SKM-1 treated with dmso at 0.1 percent for 144 hours (cell line): ENCODE results near the gene DDX39B.

Experiments used
- DNase-seq: peaks from one replicate; lab custom pipeline; 2025; ENCODE audit not compliant: unreplicated experiment; lab: John Stamatoyannopoulos, UW

Gene DDX39B

DNA sequence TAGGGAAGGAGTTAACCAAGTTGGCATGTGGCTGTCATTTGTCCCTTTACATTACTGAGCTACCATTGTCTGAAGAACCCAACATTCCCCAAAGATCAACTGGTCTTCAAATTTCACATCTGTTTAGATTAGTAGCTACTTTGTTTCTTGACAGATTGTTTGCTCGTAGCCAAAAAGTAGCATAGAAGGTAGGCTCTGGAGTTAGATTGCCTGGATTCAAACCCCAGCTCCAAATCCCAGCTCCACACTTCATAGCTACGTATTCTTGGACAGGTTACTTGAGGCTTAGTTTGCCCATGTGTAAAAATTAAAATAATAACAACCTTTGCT is 6.7 kb upstream of the DDX39B start:
- DNase-seq, result no peak

DNA sequence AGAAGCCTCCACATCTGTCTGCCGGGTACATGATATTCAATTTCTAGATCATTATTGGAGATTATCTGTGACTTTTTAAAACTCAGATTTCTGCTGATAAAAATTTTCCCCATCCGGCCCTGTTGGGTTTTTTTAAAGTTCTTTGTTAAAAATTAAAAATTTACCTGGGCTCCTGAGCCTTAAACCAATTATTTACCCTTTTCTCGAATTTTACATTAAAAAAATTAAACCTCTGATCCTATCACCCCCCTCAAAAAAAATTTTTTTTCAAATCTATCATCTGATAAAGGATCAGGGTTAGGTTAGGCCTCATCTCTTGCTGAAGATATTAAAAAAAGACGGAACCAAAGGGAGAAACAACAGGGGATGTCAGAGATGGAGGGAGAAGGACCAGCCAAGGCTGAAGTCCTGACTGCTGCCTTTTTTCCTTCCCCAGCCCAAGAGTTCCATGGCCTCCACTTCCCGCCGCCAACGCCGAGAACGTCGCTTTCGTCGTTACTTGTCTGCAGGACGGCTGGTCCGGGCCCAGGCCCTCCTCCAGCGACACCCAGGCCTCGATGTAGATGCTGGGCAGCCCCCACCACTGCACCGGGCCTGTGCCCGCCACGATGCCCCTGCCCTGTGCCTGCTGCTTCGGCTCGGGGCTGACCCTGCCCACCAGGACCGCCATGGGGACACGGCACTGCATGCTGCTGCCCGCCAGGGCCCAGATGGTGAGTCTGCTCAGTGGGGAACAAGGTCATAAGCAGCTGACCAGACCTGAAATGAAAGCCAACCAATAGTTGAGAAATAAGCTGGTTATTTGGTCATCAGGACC is 6.1 kb upstream of the DDX39B start:
- no peak for DNase-seq

DNA sequence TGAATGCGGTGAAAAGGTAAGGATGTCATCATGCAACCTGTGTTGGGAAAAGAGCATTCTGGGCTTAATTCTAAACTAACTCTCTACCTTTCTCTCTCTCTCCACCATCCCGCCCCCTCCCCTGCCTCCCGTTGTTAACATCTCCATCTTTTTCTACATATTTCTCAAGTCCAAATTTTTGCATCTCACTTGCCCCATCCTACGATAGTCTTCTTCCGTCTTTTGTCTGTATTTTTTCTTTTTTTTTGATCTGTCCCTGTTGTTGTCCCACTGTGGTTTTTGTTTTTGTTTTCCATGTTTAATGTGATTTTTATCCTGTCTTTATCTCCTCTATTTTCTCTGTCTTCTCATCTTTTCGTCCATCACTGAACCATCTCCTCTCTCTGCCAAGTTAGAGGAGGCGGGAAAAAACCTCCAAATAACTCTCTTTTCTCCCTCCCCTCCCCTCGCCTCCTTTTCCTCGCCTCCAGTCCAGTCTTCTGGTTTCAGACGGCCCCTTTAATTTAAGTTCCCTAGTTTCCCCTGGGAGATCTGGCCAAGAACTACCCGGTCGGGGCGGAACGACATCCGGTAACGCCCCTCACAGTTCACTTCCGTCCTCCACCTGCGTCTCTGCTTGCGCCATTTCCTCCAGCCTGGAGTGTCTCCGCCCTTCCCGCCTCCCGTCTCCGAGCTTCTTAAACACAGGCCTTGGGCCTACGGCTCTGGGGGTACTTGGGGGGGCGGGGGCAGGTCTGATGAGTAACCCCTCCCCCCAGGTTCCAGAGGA is 5.3 kb upstream of the DDX39B start, which contains the start of gene NFKBIL1:
Gene NFKBIL1 (plus strand): TSS at position 651 of the 769 bp plus-strand sequence. CDS start 87 bp downstream, at position 738.
- DNase-seq, result peak; percentile 98

DNA sequence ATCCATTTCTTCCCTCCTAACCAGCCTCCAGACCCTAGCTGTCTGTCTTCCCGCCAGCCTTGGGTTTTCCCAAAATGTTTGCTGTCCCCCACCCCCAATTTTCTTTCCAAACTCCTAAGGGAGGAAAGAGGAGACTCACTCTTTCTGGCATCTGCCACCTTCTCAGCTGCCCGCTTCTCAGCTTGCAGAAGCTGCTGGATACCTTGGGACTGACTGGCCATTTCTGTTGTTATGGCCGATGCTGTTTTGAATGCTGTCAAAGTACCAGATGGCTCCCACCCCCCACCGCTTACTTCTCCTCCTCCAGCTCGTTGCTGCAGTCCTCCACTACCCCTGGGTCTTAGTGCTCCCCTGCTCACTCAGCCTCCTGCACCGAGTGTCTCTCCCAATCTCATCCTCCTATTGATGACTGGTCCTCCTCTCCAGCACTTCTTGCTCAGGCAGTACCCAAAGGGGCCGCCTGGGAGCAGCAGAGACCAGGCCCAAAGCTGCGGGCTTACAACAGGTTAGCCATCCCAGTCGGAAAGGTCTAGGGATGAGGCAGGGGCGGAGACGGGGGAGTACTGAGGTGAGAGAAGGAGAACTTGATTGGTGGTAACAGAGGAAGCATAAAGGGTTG is 4.6 kb upstream of the DDX39B start, which contains the start of gene ATP6V1G2:
Gene ATP6V1G2 (minus strand): TSS at position 270 of the 619 bp plus-strand sequence. CDS start 49 bp downstream, at position 221.
- DNase-seq, result peak; percentile 77

DNA sequence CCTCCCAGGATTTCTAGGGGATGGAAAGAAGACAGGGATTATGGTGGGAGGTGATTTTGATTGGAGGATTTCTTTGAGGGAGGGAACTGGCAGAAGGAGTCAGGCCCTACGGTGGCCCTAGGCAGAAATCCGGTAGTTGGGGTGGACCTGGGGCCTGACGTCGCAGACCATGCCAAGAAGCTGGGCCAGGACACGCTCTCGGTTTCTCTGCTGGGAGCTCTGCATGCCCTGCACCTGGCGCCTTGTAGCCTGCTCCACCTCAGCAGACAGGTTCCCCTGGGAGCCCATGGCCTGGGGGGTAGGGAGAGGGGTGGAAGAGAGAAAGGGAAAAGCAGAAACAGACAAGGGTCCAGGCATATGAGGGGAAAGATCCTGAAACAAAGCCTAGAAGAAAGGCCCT is 3.5 kb upstream of the DDX39B start:
- no peak for DNase-seq

DNA sequence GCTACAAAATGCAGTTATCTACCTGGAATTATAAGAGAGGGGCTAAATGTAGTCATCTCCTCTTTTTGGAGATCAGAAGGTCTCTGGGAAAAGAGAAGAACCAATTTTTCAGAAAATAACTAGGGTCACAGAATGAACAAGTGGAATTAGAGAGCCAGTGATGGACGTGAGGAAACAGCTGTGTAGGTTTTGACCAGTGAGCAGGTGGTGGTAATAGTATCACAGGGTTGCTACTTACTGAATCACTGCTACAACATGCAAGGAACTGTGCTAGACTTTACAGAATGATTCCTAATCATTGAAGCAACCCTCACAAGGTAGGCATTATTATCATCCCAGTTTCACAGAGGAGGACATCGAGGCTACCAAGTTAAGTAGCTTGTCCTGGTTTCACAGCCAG is 2.9 kb upstream of the DDX39B start:
- no peak for DNase-seq

DNA sequence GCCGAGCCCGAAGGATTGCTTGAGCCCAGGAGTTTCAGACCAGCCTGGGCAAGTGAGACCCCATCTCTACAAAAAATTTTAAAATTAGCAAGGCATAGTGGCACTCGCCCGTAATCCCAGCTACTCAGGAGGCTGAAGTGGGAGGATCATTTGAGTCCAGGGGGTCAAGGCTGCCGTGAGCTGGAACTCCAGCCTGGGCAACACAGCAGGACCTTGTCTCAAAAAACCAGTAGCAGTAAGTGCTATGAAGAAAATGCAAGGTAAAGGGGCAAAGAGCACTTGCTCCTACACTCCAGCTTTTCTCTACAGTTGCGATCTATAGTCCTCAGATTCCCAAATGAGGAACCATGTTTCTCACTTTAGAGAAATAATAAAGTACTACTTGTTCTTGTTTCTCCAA is 1.8 kb upstream of the DDX39B start:
- no peak for DNase-seq

DNA sequence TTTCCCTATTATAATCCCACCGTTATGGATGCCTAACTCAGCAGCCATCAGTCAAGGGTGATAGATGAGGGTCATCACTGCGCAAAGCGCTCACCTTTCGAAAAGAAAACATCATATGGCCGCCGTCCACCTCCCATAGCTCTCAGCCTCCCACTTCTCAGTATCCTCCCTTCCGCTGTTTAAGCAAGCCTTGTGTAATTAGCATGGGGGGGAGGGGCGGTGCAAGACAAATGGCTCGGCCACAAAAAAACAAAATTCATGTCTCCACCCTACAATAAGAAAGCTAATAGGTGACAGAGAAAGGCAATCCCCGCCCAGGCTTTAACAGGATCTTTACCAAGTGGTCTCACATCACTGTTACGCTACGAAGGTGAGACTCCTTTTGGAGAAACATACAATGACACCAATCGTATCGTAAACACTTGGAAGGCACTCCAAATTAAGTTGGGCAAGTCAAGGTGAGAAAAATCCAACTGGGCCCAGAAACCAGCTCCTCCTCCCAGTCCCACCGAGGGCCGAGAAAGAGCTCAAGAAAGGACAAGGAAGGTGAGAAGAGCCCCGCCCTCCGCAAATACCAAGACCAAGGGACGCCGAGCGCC is 645 bp downstream of the DDX39B start:
- DNase-seq, result peak; percentile 60

DNA sequence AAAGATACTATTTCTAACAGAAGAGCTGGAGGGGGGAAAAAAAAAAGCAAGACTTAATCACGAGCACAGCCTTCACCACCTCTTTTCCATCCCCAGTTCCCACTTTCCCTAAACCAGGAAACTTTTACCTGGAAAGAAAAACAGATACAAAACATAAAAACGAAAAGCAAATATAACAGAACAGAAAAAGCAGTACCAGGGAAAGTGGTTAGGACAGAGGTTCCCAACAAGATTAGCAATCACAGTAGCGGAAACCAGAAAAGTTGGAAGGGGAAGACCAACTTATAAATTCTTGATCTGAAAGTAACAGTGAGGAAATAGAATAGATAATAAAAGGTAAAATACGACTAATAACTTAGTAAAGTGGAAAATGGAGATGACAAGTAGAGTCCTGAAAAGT is 1.2 kb downstream of the DDX39B start:
- no peak for DNase-seq

DNA sequence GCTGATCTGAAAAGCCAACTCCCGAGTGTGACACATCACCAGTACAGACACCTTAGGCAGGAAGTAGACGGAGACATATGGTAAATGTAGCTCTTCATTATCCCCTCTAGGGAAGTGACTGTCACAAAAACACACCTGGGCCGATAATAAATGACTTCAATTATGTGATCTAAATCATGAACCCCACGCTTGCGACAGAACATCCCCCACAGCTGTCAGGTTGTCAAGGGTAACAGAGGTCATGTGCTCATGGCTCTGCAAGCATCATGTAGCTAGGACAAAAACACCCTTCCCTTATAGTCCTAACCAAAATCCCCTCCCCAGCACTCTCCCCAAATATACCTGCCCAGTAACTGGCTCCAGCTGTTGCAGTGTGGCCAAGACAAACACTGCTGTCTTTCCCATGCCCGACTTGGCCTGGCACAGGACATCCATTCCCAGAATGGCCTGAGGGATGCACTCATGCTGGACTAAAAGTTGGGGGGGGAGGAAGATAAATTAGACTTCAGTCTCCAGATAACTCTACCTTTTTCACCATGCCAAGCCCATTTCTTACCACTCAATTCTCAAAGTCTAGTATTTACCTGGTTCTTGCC is 2.9 kb downstream of the DDX39B start:
- no peak for DNase-seq

DNA sequence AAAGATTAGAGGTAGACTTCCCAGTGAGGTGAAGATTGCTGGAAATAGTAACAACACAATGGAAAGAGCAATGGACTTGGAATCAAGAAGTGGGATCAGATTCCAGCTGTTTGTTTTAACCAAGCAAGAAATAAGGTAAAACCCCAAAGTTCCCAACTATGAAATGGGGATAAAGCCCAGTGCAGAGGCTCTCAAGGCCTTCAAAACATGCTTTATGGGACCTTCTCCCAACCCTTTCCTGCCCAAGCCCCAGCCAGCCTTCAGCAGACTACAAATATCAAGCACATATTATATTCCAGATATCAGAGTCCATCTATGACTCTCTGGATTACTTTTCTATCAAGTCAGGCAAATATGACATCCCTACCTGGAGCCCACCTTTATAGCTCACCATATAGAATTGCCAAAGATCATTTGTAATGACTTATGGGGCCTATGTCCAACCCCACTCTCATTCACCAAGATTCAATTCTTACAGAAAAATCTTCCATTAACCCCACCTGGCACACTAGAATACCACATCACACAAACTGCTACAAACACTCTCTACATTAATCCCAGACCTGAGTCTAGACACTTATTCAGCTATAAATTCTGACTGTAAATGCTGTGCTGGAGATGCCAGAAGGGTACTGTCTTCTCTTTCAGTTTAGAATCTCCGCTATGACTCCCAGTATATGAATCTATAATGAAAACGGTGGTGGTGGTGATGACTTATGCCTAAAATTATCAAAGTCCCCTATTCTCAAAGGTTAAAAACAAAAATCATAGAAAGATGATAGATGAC is 6.1 kb downstream of the DDX39B start:
- DNase-seq, result no peak

DNA sequence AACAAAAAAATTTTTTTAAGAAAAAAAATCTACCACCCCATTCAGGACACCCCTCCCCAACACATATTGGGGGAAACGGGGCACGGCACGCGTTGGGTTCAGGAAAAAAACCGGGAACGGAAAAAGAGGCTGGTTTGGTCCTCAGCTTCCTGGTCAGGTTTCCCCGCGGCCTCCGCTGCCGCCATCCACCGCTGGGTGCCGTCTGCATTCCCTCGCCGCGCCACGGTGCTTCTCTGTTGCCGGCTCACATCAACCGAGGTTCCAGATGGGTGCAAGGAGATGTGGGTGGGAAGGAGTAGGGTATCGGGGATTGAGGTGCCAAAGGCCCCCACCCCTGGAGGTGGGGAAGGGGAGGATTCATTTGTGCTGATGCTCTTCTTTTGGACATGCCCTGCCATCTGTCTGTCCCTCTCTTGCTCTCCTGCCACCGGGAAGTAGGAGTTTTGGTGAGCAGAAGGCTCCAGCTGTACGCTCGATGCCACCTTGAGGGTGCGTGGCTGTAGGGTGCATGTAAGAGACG is 7.2 kb downstream of the DDX39B start:
- DNase-seq, result no peak

DNA sequence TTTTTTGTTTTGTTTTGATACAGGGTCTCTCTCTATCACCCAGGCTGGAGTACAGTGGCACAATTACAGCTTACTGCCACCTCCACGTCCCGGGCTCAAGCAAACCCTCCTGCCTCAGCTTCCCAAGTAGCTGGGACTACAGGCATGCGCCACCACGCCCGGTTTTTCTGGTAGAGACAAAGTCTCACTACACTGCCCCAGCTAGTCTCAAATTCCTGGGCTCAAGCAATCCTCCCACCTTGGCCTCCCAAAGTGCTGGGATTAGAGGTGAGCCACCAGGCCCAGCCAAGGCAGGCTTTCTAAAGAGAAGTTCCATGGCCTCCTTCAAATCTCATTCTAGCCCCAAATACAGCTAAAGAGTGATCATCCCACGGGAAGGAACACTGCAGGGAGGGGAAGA is 7.8 kb downstream of the DDX39B start:
- no peak for DNase-seq

DNA sequence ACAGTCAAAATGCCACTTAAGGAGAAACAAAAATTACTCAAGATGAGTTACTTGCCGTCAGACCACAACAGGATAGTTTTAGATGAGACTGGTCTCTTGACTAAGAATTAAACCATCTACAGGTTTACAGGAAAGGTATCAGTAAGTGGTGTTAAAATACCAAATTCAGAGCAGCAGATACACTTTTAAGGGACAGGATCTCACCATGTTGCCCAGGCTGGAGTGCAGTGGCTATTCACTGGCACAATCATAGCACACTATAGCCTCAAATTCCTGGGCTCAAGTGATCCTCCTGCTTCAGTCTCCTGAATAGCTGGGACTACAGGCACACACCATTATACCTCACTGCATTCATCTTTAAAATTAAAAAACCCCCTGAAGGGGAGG is 8.4 kb downstream of the DDX39B start:
- no peak for DNase-seq

DNA sequence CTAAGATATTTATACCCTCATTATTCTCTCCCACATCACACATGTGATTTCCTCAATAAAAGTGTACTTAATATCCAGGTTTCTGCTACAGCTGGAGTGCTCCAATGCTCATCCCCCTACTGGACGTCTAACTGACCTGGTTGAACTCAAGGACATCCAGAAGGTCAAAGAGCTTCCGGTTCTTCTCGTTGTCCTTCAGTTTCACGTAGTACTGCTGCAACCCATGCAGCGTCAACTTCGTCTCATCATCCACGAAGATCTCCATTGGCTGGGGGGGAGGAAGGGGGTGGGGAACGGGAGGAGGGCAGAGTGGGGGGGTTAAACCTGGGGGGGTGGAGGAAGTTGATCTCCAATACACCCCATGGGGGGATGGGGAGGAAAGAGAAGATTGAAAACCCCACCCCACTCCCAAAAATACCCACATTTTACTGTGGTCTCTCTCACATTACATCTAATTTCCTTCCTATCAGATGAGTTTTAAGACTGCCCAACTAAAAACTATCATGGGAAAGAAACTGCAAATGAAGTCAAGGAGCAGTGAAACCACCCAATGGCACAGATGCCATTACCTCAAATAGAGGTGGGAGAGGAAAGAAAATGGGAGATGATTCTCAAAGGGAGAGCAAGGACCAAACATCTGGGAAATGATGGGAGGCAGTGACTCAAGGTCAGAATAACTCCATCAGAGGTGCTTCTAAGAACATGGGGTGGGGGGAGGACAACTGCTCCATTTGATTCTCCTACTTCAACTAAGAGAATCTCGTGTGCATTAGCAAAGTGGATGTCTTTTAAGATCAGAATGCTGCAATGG is 9.0 kb downstream of the DDX39B start:
- no peak for DNase-seq

DNA sequence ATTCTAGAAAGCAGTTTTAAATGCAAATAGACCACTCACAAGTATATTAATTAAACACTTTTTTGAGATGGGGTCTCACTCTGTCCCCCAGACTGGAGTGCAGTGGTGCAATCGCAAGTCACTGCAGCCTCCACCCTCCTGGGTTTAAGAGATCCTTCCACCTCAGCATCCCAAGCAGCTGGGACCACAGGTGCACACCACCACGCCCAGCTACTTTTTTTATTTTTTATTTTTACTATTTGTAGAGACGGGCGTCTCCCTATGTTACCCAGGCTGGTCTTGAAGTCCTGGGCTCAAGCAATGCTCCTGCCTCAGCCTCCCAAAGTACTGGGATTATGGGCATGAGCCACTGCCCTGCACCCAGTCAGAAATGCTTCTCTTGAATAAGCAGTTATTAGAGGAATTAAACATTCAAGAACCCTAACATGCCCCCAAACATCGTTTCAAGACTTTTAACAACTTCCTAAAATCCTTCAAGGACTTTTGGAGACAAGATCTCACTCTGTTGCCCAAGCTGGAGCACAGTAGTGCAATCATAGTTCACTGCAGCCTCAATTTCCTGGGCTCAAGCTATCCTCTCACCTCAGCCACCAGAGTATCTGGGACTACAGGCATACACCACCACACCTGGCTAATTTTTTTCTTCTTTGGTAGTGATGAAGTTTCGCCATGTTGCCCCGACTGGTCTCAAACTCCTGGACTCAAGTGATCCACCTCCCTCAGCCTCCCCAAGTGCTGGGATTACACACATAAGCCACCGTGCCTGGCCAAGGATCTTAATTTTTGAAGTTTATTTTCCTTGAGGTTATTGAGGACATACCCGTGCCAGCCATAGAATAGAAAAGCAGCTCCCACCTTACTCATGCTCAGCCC is 9.8 kb downstream of the DDX39B start:
- DNase-seq, result no peak

DNA sequence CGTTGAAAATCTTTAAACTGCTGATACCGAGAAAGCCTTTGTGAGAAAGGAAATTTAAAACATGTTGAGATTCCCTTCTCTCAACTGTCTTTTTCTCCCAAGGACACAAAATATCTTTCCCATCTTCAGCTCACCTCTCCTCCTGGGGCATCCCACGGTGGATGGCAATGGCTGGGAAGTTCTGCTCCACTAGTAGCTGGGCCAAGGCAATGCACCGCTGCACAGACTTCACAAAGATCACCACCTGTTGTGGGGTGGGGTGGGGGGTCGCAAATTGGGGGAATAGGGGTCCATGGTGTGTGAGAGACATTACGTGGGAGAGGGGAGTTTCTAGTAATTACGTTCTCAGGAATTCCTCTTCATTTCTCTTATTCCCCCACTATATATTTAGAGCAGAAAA is 10.6 kb downstream of the DDX39B start:
- no peak for DNase-seq

DNA sequence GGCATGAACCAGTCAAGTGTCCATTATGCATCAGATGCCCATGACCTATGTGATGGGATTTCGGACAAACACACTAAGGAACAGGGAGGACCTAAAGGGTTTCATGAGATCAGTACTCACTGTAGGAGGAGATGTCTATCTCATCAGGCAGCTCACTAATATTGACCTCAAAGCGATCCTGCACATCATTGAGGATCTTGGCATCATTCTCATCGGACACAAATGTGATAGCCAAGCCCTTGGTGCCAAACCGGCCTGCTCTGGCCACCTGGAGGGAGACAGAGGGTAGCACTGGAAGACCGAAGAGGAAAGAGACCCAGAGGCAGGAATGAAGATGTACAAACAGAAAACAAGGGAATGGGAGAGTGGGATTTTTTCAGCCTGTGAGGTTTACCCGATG is 11.1 kb downstream of the DDX39B start:
- DNase-seq, result no peak
